Astrocyte (in vitro differentiated cells and primary cell): ENCODE data around the gene F13B.

Experiments used
- EZH2 ChIP-seq: IDR thresholded peaks from 2 replicates; pipeline ENCODE4 v1.6.1; 2012; ENCODE audit warnings: mild to moderate bottlenecking, low read length, inconsistent platforms; ENCODE audit not compliant: insufficient read depth
- TF ChIP-seq, protein P1 (sequence below): IDR thresholded peaks from 2 replicates; pipeline ENCODE4 v1.5.1; 2011; ENCODE audit warnings: low read depth, mild to moderate bottlenecking, inconsistent platforms, low read length, moderate library complexity; ENCODE audit not compliant: insufficient read depth

DNA sequence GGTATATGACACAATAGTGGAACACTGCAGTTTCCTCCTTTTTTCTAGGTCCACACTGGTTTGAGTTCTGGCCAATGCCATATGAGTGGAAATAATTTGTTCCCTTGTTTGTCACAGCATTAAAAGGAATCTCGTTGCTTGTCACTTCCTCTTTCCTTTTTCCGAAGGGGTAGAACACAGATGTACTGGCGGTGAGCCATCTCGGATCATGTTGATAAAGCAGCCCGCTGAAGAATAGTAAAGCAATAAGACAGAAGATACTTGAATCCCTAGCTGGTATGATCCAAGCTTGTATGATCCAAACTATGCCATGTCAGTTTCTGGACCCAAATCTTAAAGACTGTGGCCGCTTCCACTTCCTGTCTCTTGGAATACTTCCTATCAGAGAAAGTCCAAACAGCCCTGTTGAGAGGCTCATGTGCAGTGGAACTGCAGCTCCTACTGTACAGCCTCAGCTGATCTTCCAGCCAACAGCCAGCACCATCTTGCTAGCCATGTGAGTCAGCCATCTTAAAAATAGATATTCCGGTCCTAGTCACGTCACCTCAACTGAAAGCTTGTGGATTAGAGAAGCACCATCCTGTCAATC, 49.4 kb downstream of the F13B start:
- TF ChIP-seq, protein P1, sequence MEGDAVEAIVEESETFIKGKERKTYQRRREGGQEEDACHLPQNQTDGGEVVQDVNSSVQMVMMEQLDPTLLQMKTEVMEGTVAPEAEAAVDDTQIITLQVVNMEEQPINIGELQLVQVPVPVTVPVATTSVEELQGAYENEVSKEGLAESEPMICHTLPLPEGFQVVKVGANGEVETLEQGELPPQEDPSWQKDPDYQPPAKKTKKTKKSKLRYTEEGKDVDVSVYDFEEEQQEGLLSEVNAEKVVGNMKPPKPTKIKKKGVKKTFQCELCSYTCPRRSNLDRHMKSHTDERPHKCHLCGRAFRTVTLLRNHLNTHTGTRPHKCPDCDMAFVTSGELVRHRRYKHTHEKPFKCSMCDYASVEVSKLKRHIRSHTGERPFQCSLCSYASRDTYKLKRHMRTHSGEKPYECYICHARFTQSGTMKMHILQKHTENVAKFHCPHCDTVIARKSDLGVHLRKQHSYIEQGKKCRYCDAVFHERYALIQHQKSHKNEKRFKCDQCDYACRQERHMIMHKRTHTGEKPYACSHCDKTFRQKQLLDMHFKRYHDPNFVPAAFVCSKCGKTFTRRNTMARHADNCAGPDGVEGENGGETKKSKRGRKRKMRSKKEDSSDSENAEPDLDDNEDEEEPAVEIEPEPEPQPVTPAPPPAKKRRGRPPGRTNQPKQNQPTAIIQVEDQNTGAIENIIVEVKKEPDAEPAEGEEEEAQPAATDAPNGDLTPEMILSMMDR: no peak
- no peak for TF ChIP-seq EZH2
